ENCODE results near the gene CBLL2. TPM values are rescaled to one million over a fixed set of nuclear protein-coding genes. Genes with fewer than 3 reads are reported as not detected.
"Not testable (repeated sequence)": the region's sequence is repeated elsewhere in the genome, so short reads cannot be mapped to it uniquely, and the experiment has no call there.

CBLL2 gene
- not detected for total RNA-seq
- long read RNA-seq, donor 1 = 0 reads
- long read RNA-seq, donor 2 = 0 reads

- no peak for DNase-seq (ENCODE audit: low spot score)
Measured at GRCh38 chrX:22272613-22273012, at the start of gene CBLL2. CBLL2 (plus strand) TSS chrX:22272913; CDS start chrX:22272992, 79 bp downstream.

GRCh38 chrX:22234380-22234779, 38.3 kb upstream of the CBLL2 start:
- intact Hi-C loops (cut with DNase I) = no loop called here
- no peak for DNase-seq (ENCODE audit: low spot score)

More at GRCh38 chrX:22272613-22273012, at the start of gene CBLL2:
- intact Hi-C loops (cut with DNase I) = no loop called here

GRCh38 chrX:22237479-22237878, 35.2 kb upstream of the CBLL2 start:
- intact Hi-C loops (cut with DNase I) = no loop called here
- no peak for DNase-seq (ENCODE audit: low spot score)

GRCh38 chrX:22246620-22247019, 26.1 kb upstream of the CBLL2 start:
- DNase-seq (ENCODE audit: low spot score) = no peak
- intact Hi-C loops (cut with DNase I) = no loop called here

- intact Hi-C loops (cut with DNase I) = no loop called here
- no peak for DNase-seq (ENCODE audit: low spot score)
Measured at GRCh38 chrX:22247169-22247568, 25.5 kb upstream of the CBLL2 start.

GRCh38 chrX:22248401-22248800, 24.3 kb upstream of the CBLL2 start:
- intact Hi-C loops (cut with DNase I) = no loop called here
- DNase-seq (ENCODE audit: low spot score) = no peak

- DNase-seq (ENCODE audit: low spot score) = no peak
- intact Hi-C loops (cut with DNase I) = no loop called here
Measured at GRCh38 chrX:22249371-22249770, 23.3 kb upstream of the CBLL2 start.

- intact Hi-C loops (cut with DNase I) = no loop called here
Measured at GRCh38 chrX:22268706-22269105, 4.0 kb upstream of the CBLL2 start.

GRCh38 chrX:22273714-22274317, 1.1 kb downstream of the CBLL2 start:
- no peak for DNase-seq (ENCODE audit: low spot score)
- intact Hi-C loops (cut with DNase I) = no loop called here

More at GRCh38 chrX:22268706-22269105, 4.0 kb upstream of the CBLL2 start:
- DNase-seq (ENCODE audit: low spot score) = no peak

- intact Hi-C loops (cut with DNase I) = no loop called here
- no peak for DNase-seq (ENCODE audit: low spot score)
Measured at GRCh38 chrX:22276781-22277180, 4.1 kb downstream of the CBLL2 start.

- intact Hi-C loops (cut with DNase I) = no loop called here
- DNase-seq (ENCODE audit: low spot score) = no peak
Measured at GRCh38 chrX:22278375-22278774, 5.7 kb downstream of the CBLL2 start.

- intact Hi-C loops (cut with DNase I) = not testable (repeated sequence)
- peak; percentile 50 for DNase-seq (ENCODE audit: low spot score)
Measured at GRCh38 chrX:22289209-22289608, 16.5 kb downstream of the CBLL2 start.

GRCh38 chrX:22296871-22297270, 24.2 kb downstream of the CBLL2 start:
- intact Hi-C loops (cut with DNase I) = no loop called here
- DNase-seq (ENCODE audit: low spot score) = no peak

- no peak for DNase-seq (ENCODE audit: low spot score)
- intact Hi-C loops (cut with DNase I) = no loop called here
Measured at GRCh38 chrX:22300130-22300529, 27.4 kb downstream of the CBLL2 start.

GRCh38 chrX:22310779-22311178, 38.1 kb downstream of the CBLL2 start:
- no peak for DNase-seq (ENCODE audit: low spot score)
- intact Hi-C loops (cut with DNase I) = no loop called here

- no peak for DNase-seq (ENCODE audit: low spot score)
- intact Hi-C loops (cut with DNase I) = no loop called here
Measured at GRCh38 chrX:22313766-22314165, 41.1 kb downstream of the CBLL2 start.

- intact Hi-C loops (cut with DNase I) = no loop called here
- DNase-seq (ENCODE audit: low spot score) = no peak
Measured at GRCh38 chrX:22314211-22314610, 41.5 kb downstream of the CBLL2 start.

GRCh38 chrX:22314692-22315091, 42.0 kb downstream of the CBLL2 start:
- no peak for DNase-seq (ENCODE audit: low spot score)
- intact Hi-C loops (cut with DNase I) = no loop called here

- no peak for DNase-seq (ENCODE audit: low spot score)
- intact Hi-C loops (cut with DNase I) = no loop called here
Measured at GRCh38 chrX:22315151-22315550, 42.4 kb downstream of the CBLL2 start.

GRCh38 chrX:22320236-22320873, 47.6 kb downstream of the CBLL2 start:
- intact Hi-C loops (cut with DNase I) = no loop called here
- no peak for DNase-seq (ENCODE audit: low spot score)

- intact Hi-C loops (cut with DNase I) = no loop called here
- DNase-seq (ENCODE audit: low spot score) = no peak
Measured at GRCh38 chrX:22323541-22323940, 50.8 kb downstream of the CBLL2 start.
